Endothelial cell (in vitro differentiated cells): ENCODE results near the gene LIN28B. TPM values are rescaled to one million over a fixed set of nuclear protein-coding genes. Genes with fewer than 3 reads are reported as not detected.

Experiments
- DNase-seq: peaks from one replicate; pipeline ENCODE4 v3.0.0; 2021; ENCODE audit warnings: low spot score
- H3K27ac Mint-ChIP-seq: one replicate; pipeline ENCODE4 v1.8.0; 2021; ENCODE audit warnings: mixed read lengths, inconsistent platforms; ENCODE audit not compliant: unreplicated experiment
- H3K27me3 Mint-ChIP-seq: one replicate; pipeline ENCODE4 v1.8.0; 2021; ENCODE audit warnings: mild to moderate bottlenecking, moderate library complexity, mixed read lengths, inconsistent platforms; ENCODE audit not compliant: unreplicated experiment
- H3K36me3 Mint-ChIP-seq: one replicate; pipeline ENCODE4 v1.8.0; 2021; ENCODE audit warnings: mild to moderate bottlenecking, low read depth, mixed read lengths, inconsistent platforms; ENCODE audit not compliant: unreplicated experiment
- H3K4me1 Mint-ChIP-seq: one replicate; pipeline ENCODE4 v1.8.0; 2021; ENCODE audit warnings: mild to moderate bottlenecking, mixed read lengths, inconsistent platforms; ENCODE audit not compliant: unreplicated experiment
- H3K4me3 Mint-ChIP-seq: one replicate; pipeline ENCODE4 v1.8.0; 2021; ENCODE audit warnings: mild to moderate bottlenecking, mixed read lengths, inconsistent platforms; ENCODE audit not compliant: unreplicated experiment
- H3K9me3 Mint-ChIP-seq: one replicate; pipeline ENCODE4 v1.8.0; 2021; ENCODE audit warnings: mixed read lengths, inconsistent platforms; ENCODE audit not compliant: unreplicated experiment
- total RNA-seq: library from RNA; stranded (reverse); fragmentation: NEBNext Ultra II Directional; extraction: Animal tissue kit (Norgen Biotek cat#: 25700); gene quantifications from one replicate; pipeline ENCODE4 v1.2.1, GENCODE V29; 2021; ENCODE audit not compliant: unreplicated experiment
- TF ChIP-seq, protein P1 (sequence below): fragments of 200-600 bp; sonication (generic); IDR thresholded peaks from one replicate; pipeline ENCODE4 v1.5.0; 2021; ENCODE audit warnings: antibody characterized with exemption; ENCODE audit not compliant: unreplicated experiment

LIN28B gene
- total RNA-seq, 1 donor from 2014 or later, result 36.9 TPM

GRCh38 chr6:105038259-105038658 lies 81.4 kb downstream of the LIN28B start:
- no peaks in the 10 kb centered on the region for H3K27me3 Mint-ChIP-seq
- no peak overlapping the region for H3K4me3 Mint-ChIP-seq
- no peaks in the 10 kb centered on the region for H3K9me3 Mint-ChIP-seq
- no peaks in the 10 kb centered on the region for H3K36me3 Mint-ChIP-seq
- H3K4me1 Mint-ChIP-seq, result peaks cover 11% of the 10 kb centered on the region
- peak overlapping the region; percentile 20 for H3K27ac Mint-ChIP-seq
- TF ChIP-seq, protein P1, sequence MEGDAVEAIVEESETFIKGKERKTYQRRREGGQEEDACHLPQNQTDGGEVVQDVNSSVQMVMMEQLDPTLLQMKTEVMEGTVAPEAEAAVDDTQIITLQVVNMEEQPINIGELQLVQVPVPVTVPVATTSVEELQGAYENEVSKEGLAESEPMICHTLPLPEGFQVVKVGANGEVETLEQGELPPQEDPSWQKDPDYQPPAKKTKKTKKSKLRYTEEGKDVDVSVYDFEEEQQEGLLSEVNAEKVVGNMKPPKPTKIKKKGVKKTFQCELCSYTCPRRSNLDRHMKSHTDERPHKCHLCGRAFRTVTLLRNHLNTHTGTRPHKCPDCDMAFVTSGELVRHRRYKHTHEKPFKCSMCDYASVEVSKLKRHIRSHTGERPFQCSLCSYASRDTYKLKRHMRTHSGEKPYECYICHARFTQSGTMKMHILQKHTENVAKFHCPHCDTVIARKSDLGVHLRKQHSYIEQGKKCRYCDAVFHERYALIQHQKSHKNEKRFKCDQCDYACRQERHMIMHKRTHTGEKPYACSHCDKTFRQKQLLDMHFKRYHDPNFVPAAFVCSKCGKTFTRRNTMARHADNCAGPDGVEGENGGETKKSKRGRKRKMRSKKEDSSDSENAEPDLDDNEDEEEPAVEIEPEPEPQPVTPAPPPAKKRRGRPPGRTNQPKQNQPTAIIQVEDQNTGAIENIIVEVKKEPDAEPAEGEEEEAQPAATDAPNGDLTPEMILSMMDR, result no peak
- DNase-seq, result peak; percentile 16

DNA sequence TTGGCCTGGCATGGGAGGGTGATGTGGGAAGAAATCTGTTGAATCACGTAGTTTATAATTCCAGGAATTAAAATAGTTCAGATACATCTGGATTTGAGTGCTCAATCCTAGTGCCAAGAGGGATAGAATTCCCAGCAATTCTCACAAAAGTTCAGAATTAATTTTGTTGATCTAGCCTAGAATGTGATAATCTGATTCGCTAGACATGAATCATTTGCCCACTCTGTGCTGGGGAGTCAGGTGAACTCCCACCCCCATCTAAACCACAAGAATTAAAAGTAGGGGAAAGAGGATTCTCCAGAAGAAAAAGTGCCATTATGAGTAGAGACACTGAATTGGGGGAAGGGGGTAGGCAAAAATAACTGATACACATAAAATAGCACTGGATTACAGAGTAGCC lies 85.0 kb downstream of the LIN28B start:
- DNase-seq, result no peak
- H3K27ac Mint-ChIP-seq, result no peak overlapping the region
- no peaks in the 10 kb centered on the region for H3K9me3 Mint-ChIP-seq
- no peaks in the 10 kb centered on the region for H3K4me1 Mint-ChIP-seq
- peaks cover 7% of the 10 kb centered on the region for H3K36me3 Mint-ChIP-seq
- H3K4me3 Mint-ChIP-seq, result no peak overlapping the region
- TF ChIP-seq, protein P1, result no peak
- H3K27me3 Mint-ChIP-seq, result no peaks in the 10 kb centered on the region

DNA sequence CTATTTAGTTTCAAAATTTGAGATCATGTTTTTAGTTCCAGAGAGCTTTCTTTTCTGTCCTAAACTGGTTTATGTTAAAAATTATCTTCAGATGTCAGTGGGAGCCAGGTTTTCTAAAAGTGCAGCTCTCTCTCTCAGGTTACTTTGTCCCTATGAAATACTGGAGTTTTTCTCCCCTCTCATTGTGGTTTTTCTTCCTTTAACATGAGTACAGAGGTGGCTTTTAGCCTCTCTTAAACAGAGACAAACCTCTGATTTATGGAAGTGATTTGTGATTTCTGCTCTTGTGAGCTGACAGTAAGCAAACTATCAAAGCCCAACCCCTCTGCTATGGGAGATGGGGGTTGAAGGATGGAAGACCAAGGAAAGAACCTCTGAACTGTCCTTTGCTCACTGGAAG lies 85.7 kb downstream of the LIN28B start:
- Mint-ChIP-seq H3K36me3 (peaks cover 7% of the 10 kb centered on the region), H3K4me1 (no peaks in the 10 kb centered on the region), H3K27me3 (no peaks in the 10 kb centered on the region), H3K27ac (no peak overlapping the region), H3K9me3 (no peaks in the 10 kb centered on the region), H3K4me3 (no peak overlapping the region)
- TF ChIP-seq, protein P1, result no peak
- no peak for DNase-seq

GRCh38 chr6:105043979-105044378 lies 87.1 kb downstream of the LIN28B start:
- no peak for DNase-seq
- no peaks in the 10 kb centered on the region for H3K4me1 Mint-ChIP-seq
- H3K4me3 Mint-ChIP-seq, result no peak overlapping the region
- TF ChIP-seq, protein P1, result no peak
- H3K27me3 Mint-ChIP-seq, result peaks cover 2% of the 10 kb centered on the region
- H3K27ac Mint-ChIP-seq, result no peak overlapping the region
- no peaks in the 10 kb centered on the region for H3K9me3 Mint-ChIP-seq
- H3K36me3 Mint-ChIP-seq, result peaks cover 7% of the 10 kb centered on the region

- no peak overlapping the region for H3K4me3 Mint-ChIP-seq
- TF ChIP-seq, protein P1, result no peak
- H3K4me1 Mint-ChIP-seq, result peaks cover 2% of the 10 kb centered on the region
- H3K9me3 Mint-ChIP-seq, result no peaks in the 10 kb centered on the region
- no peak overlapping the region for H3K27ac Mint-ChIP-seq
- H3K36me3 Mint-ChIP-seq, result peaks cover 7% of the 10 kb centered on the region
- peaks cover 2% of the 10 kb centered on the region for H3K27me3 Mint-ChIP-seq
- DNase-seq, result no peak
Measured at GRCh38 chr6:105045526-105045925, 88.6 kb downstream of the LIN28B start.
